OCI-LY3 (cell line): ENCODE measurements around the gene ZNHIT6.

Experiments
- H2AFZ ChIP-seq: fragments of 200-600, 300-600 bp; shearing (Covaris generic); 2 replicates; pipeline ENCODE4 v1.6.0; 2014; ENCODE audit warnings: antibody characterized with exemption, low read depth, low read length
- H3K27ac ChIP-seq: fragments of 200-600, 300-600 bp; sonication (generic); 2 replicates; pipeline ENCODE4 v1.5.1; 2014; ENCODE audit warnings: mild to moderate bottlenecking, low read length, moderate library complexity, mixed read lengths
- H3K27me3 ChIP-seq: fragments of 200-600, 300-600 bp; sonication (generic); 2 replicates; pipeline ENCODE4 v1.6.1; 2014; ENCODE audit warnings: low read depth, low read length, mixed read lengths
- H3K36me3 ChIP-seq: fragments of 200-600, 300-600 bp; sonication (generic); replicated peaks from 2 replicates; pipeline ENCODE3; 2014; ENCODE audit warnings: low read depth, low read length, mixed read lengths
- H3K4me1 ChIP-seq: fragments of 300-600, 200-600 bp; sonication (generic); 2 replicates; pipeline ENCODE4 v1.6.1; 2014; ENCODE audit warnings: low read length, mixed read lengths
- H3K4me2 ChIP-seq: fragments of 200-600, 300-600 bp; sonication (generic); 2 replicates; pipeline ENCODE4 v1.6.1; 2014; ENCODE audit warnings: low read length, mixed read lengths
- H3K4me3 ChIP-seq: fragments of 300-600, 200-600 bp; sonication (generic); 2 replicates; pipeline ENCODE4 v1.5.1; 2014; ENCODE audit warnings: antibody characterized with exemption, mild to moderate bottlenecking, low read length, moderate library complexity
- H3K79me2 ChIP-seq: fragments of 300-600, 200-600 bp; shearing (Covaris generic); 2 replicates; pipeline ENCODE4 v1.6.1; 2014; ENCODE audit warnings: mild to moderate bottlenecking, low read length, mixed read lengths
- H3K9ac ChIP-seq: fragments of 300-600, 200-600 bp; shearing (Covaris generic); 2 replicates; pipeline ENCODE4 v1.6.0; 2014; ENCODE audit warnings: mild to moderate bottlenecking, low read length, moderate library complexity
- H3K9me3 ChIP-seq: fragments of 200-600, 300-600 bp; shearing (Covaris generic); 2 replicates; pipeline ENCODE4 v1.6.1; 2014; ENCODE audit warnings: low read length, mixed read lengths; ENCODE audit not compliant: insufficient read depth
- H4K20me1 ChIP-seq: fragments of 200-600, 300-600 bp; sonication (generic); 2 replicates; pipeline ENCODE4 v1.6.1; 2016; ENCODE audit warnings: low read length, mixed read lengths; ENCODE audit not compliant: insufficient read depth
- EZH2phosphoT487 ChIP-seq: fragments of 200-600 bp; shearing (Covaris generic); IDR thresholded peaks from 2 replicates; pipeline ENCODE4 v1.6.1; 2018; ENCODE audit warnings: antibody characterized with exemption, mixed run types, low read depth
- TF ChIP-seq, protein P1 (sequence below): fragments of 200-600, 300-600 bp; sonication (generic); IDR thresholded peaks from 2 replicates; pipeline ENCODE4 v1.5.1; 2014; ENCODE audit warnings: antibody characterized with exemption, low read length, low read depth

Gene ZNHIT6

DNA sequence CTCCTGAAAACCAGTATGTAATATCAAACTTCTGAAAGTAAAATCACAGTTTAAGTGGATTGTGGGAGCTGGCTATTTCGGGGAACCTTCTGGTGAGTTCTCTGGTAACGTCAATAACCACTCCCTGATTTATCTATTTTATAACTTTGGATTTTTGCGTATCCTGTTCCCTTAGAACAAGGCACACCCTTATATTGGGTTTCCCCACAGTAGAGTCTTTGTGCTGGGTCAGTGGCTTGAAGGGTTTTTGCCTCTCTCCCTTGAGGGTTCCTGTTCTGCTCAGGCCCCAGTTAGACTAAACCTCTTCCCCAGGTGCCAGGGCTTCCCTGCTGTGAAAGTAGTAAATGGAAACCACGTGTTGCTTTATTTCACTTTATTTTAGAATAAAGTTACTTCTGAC is 106.3 kb downstream of the ZNHIT6 start:
- Histone ChIP-seq H4K20me1 (no peaks in the 10 kb centered on the region), H3K9ac (no peak overlapping the region), H3K79me2 (no peaks in the 10 kb centered on the region), H3K4me1 (no peaks in the 10 kb centered on the region), H3K27ac (no peak overlapping the region), H3K36me3 (no peaks in the 10 kb centered on the region), H3K27me3 (no peaks in the 10 kb centered on the region), H3K9me3 (no peaks in the 10 kb centered on the region), H3K4me2 (no peak overlapping the region), H2AFZ (no peak overlapping the region), H3K4me3 (no peak overlapping the region)
- TF ChIP-seq, protein P1, sequence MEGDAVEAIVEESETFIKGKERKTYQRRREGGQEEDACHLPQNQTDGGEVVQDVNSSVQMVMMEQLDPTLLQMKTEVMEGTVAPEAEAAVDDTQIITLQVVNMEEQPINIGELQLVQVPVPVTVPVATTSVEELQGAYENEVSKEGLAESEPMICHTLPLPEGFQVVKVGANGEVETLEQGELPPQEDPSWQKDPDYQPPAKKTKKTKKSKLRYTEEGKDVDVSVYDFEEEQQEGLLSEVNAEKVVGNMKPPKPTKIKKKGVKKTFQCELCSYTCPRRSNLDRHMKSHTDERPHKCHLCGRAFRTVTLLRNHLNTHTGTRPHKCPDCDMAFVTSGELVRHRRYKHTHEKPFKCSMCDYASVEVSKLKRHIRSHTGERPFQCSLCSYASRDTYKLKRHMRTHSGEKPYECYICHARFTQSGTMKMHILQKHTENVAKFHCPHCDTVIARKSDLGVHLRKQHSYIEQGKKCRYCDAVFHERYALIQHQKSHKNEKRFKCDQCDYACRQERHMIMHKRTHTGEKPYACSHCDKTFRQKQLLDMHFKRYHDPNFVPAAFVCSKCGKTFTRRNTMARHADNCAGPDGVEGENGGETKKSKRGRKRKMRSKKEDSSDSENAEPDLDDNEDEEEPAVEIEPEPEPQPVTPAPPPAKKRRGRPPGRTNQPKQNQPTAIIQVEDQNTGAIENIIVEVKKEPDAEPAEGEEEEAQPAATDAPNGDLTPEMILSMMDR: no peak
- TF ChIP-seq EZH2phosphoT487: no peak

DNA sequence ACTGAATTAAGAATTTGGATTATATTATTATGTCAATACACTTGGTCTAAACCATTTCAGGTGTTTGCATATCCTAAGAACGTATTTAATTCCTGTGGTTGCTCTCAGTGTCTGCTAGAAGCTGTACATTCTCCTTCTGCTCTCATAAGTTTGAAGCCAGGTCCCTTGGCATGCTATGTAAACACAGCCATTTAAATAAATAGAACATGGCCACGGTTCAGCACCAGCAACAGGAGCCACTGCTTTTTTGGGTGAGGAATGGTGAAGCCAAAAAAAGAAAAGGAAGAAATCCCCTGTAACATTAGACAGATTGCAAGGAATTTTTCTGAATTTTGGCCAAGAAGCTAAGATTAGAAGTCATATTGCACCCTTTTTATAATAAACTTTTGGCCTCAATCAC is 108.6 kb downstream of the ZNHIT6 start:
- Histone ChIP-seq H3K36me3 (no peaks in the 10 kb centered on the region), H3K4me1 (no peaks in the 10 kb centered on the region), H3K9me3 (no peaks in the 10 kb centered on the region), H2AFZ (no peak overlapping the region), H3K9ac (no peak overlapping the region), H4K20me1 (no peaks in the 10 kb centered on the region), H3K4me3 (no peak overlapping the region), H3K27me3 (no peaks in the 10 kb centered on the region), H3K4me2 (no peak overlapping the region), H3K79me2 (no peaks in the 10 kb centered on the region), H3K27ac (no peak overlapping the region)
- TF ChIP-seq, protein P1: no peak
- TF ChIP-seq EZH2phosphoT487: no peak
